IMR-90 (cell line): ENCODE data around the gene PCGF3. TPM values are rescaled to one million over a fixed set of nuclear protein-coding genes. Genes with fewer than 3 reads are reported as not detected.

Experiments
- ATAC-seq: fragments of 200-7000 bp; cut with Tn5 transposase; 2 replicates; pipeline ENCODE4 v1.9.1; 2020; ENCODE audit warnings: low read depth, mild to moderate bottlenecking, moderate library complexity
- BruUV-seq: library from RNA; stranded (reverse); fragments of 400-500 nt; replicated peaks from 2 replicates; lab custom pipeline; 2021; lab: Mats Ljungman, UMichigan
- CTCF ChIA-PET: fragments of 300-600 bp; formaldehyde crosslinking; extraction: SDS; loops from one replicate; lab custom pipeline; 2021; ENCODE audit warnings: antibody characterized with exemption; lab: Yijun Ruan, JAX
- POLR2A ChIA-PET: fragments of 300-600 bp; sonication (Branson Sonifier 250); formaldehyde crosslinking; loops from one replicate; lab custom pipeline; 2022; ENCODE audit warnings: antibody characterized with exemption; ENCODE audit not compliant: unreplicated experiment; lab: Charles Lee
- DNase-seq: peaks from one replicate; pipeline ENCODE4 v3.0.0; 2013
- H2AFZ ChIP-seq: replicated peaks from 2 replicates; pipeline ENCODE3; 2013; ENCODE audit warnings: low read length, mild to moderate bottlenecking; ENCODE audit not compliant: poor library complexity
- H2AK5ac ChIP-seq: 2 replicates; pipeline ENCODE4 v1.6.1; 2013; ENCODE audit warnings: low read depth, low read length, inconsistent platforms
- H2AK9ac ChIP-seq: replicated peaks from 2 replicates; pipeline ENCODE3; 2013; ENCODE audit warnings: mild to moderate bottlenecking, low read depth, low read length, moderate library complexity; ENCODE audit not compliant: poor library complexity
- H2BK120ac ChIP-seq: 2 replicates; pipeline ENCODE4 v1.6.1; 2013; ENCODE audit warnings: low read depth, low read length, inconsistent platforms
- H2BK15ac ChIP-seq: 3 replicates; pipeline ENCODE4 v1.6.1; 2013; ENCODE audit warnings: low read depth, low read length, inconsistent platforms
- H2BK20ac ChIP-seq: 2 replicates; pipeline ENCODE4 v1.6.1; 2013; ENCODE audit warnings: low read depth, mild to moderate bottlenecking, inconsistent platforms, low read length, moderate library complexity
- H2BK5ac ChIP-seq: 2 replicates; pipeline ENCODE4 v1.6.1; 2013; ENCODE audit warnings: mild to moderate bottlenecking, low read depth, low read length, inconsistent platforms; ENCODE audit not compliant: poor library complexity, severe bottlenecking
- H3K14ac ChIP-seq: replicated peaks from 2 replicates; pipeline ENCODE4 v1.6.1; 2013; ENCODE audit warnings: low read depth, low read length, inconsistent platforms
- H3K18ac ChIP-seq: 2 replicates; pipeline ENCODE4 v1.6.1; 2013; ENCODE audit warnings: low read depth, low read length, control low read depth
- H3K23ac ChIP-seq: 2 replicates; pipeline ENCODE4 v1.6.1; 2013; ENCODE audit warnings: low read depth, low read length, inconsistent platforms
- H3K27ac ChIP-seq: 2 replicates; pipeline ENCODE4 v1.5.1; 2013; ENCODE audit warnings: mild to moderate bottlenecking, control low read depth, low read length; ENCODE audit not compliant: insufficient read depth
- H3K27me3 ChIP-seq: 2 replicates; pipeline ENCODE4 v1.6.1; 2013; ENCODE audit warnings: low read length; ENCODE audit not compliant: control insufficient read depth, insufficient read depth
- H3K36me3 ChIP-seq: 2 replicates; pipeline ENCODE4 v1.6.1; 2013; ENCODE audit warnings: low read length, mixed read lengths; ENCODE audit not compliant: control insufficient read depth, insufficient read depth
- H3K4ac ChIP-seq: 2 replicates; pipeline ENCODE4 v1.6.1; 2013; ENCODE audit warnings: low read depth, low read length, inconsistent platforms
- H3K4me1 ChIP-seq: 2 replicates; pipeline ENCODE4 v1.6.1; 2013; ENCODE audit warnings: low read length, mixed read lengths; ENCODE audit not compliant: control insufficient read depth, insufficient read depth
- H3K4me2 ChIP-seq: 2 replicates; pipeline ENCODE4 v1.6.1; 2013; ENCODE audit warnings: low read depth, mild to moderate bottlenecking, control low read depth, low read length, moderate library complexity
- H3K4me3 ChIP-seq: 2 replicates; pipeline ENCODE4 v1.5.1; 2013; ENCODE audit warnings: low read depth, mild to moderate bottlenecking, control low read depth, low read length, moderate library complexity; ENCODE audit not compliant: insufficient read depth
- H3K56ac ChIP-seq: 2 replicates; pipeline ENCODE4 v1.6.1; 2013; ENCODE audit warnings: low read length, inconsistent platforms; ENCODE audit not compliant: insufficient read depth; ENCODE audit errors: extremely low read depth
- H3K79me1 ChIP-seq, 2 experiments: 2 replicates each; pipeline ENCODE4 v1.6.1; 2013; ENCODE audit warnings: low read length in 2 of 2, inconsistent platforms in 1 of 2, low read depth in 1 of 2
- H3K9ac ChIP-seq: 2 replicates; pipeline ENCODE4 v1.6.1; 2013; ENCODE audit warnings: low read depth, low read length, control low read depth
- H3K9me1 ChIP-seq: 2 replicates; pipeline ENCODE4 v1.6.1; 2013; ENCODE audit warnings: low read length, inconsistent platforms; ENCODE audit not compliant: insufficient read depth
- H3K9me3 ChIP-seq: 2 replicates; pipeline ENCODE4 v1.6.1; 2013; ENCODE audit warnings: low read length; ENCODE audit not compliant: control insufficient read depth, insufficient read depth
- H4K20me1 ChIP-seq: 2 replicates; pipeline ENCODE4 v1.6.1; 2013; ENCODE audit warnings: low read length, inconsistent platforms; ENCODE audit not compliant: insufficient read depth
- H4K5ac ChIP-seq: 2 replicates; pipeline ENCODE4 v1.6.1; 2013; ENCODE audit warnings: mild to moderate bottlenecking, low read depth, low read length, control low read depth
- H4K8ac ChIP-seq, 2 experiments: 2 replicates each; pipeline ENCODE4 v1.6.1; 2013; ENCODE audit warnings: low read depth in 2 of 2, low read length in 2 of 2, control low read depth in 1 of 2, inconsistent platforms in 1 of 2
- H4K91ac ChIP-seq: 2 replicates; pipeline ENCODE4 v1.6.1; 2013; ENCODE audit warnings: low read depth, low read length, inconsistent platforms; ENCODE audit not compliant: insufficient read depth
- BHLHE40 ChIP-seq: fragments of 150-350 bp; IDR thresholded peaks from 2 replicates; pipeline ENCODE4 v1.6.1; 2016; ENCODE audit warnings: mild to moderate bottlenecking, low read depth, low read length
- CEBPB ChIP-seq: IDR thresholded peaks from 2 replicates; pipeline ENCODE4 v1.6.1; 2012; ENCODE audit warnings: low read depth, low read length, improper control_type of control experiment
- FOS ChIP-seq: fragments of 150-350 bp; IDR thresholded peaks from 2 replicates; pipeline ENCODE4 v1.6.1; 2016; ENCODE audit warnings: low read depth, low read length
- MAFK ChIP-seq: IDR thresholded peaks from 2 replicates; pipeline ENCODE4 v1.6.1; 2012; ENCODE audit warnings: low read depth, low read length, improper control_type of control experiment
- MAZ ChIP-seq: IDR thresholded peaks from 2 replicates; pipeline ENCODE4 v1.6.1; 2012; ENCODE audit warnings: low read depth, mild to moderate bottlenecking, low read length, improper control_type of control experiment, moderate library complexity, borderline replicate concordance
- NFE2L2 ChIP-seq: fragments of 150-350 bp; IDR thresholded peaks from 2 replicates; pipeline ENCODE4 v1.6.1; 2016; ENCODE audit warnings: low read depth, mild to moderate bottlenecking, low read length
- POLR2A ChIP-seq: IDR thresholded peaks from 2 replicates; pipeline ENCODE4 v1.6.1; 2012; ENCODE audit warnings: mild to moderate bottlenecking, low read depth, low read length
- RAD21 ChIP-seq: IDR thresholded peaks from 2 replicates; pipeline ENCODE4 v1.6.1; 2012; ENCODE audit warnings: low read length, improper control_type of control experiment
- RCOR1 ChIP-seq: IDR thresholded peaks from 2 replicates; pipeline ENCODE4 v1.6.1; 2012; ENCODE audit warnings: mild to moderate bottlenecking, low read length, improper control_type of control experiment; ENCODE audit not compliant: insufficient replicate concordance
- RFX5 ChIP-seq: IDR thresholded peaks from 2 replicates; pipeline ENCODE4 v1.8.0; 2012; ENCODE audit warnings: low read depth, mild to moderate bottlenecking, low read length, moderate library complexity
- SMC3 ChIP-seq: fragments of 150-350 bp; IDR thresholded peaks from 2 replicates; pipeline ENCODE4 v1.6.1; 2016; ENCODE audit warnings: low read depth, mild to moderate bottlenecking, antibody characterized with exemption, low read length, moderate library complexity
- WGBS, 2 experiments: methylation state at CpG; one replicate each; pipeline versions ENCODE4 v1.1.5 to v1.1.7; 2013; ENCODE audit warnings: missing lambda C conversion rate in 2 of 2; ENCODE audit not compliant: insufficient read length in 1 of 2; ENCODE audit errors: extremely low coverage in 2 of 2; 5-methylcytosine and 5-hydroxymethylcytosine counted together
- dilution Hi-C: fragments of 300-500 bp; cut with HindIII; formaldehyde crosslinking; loops from one replicate; pipeline ENCODE4 v1.14.3; 2018; ENCODE audit warnings: low sequenced_read_pairs; ENCODE audit not compliant: unreplicated experiment
- in situ Hi-C: fragments of 300-500 bp; cut with MboI; formaldehyde crosslinking; loops from 3 replicates; pipeline ENCODE4 v1.14.3; 2019; ENCODE audit warnings: low sequenced_read_pairs, inconsistent platforms, mixed read lengths
- intact Hi-C: fragments of 100-400 bp; cut with micrococcal nuclease; formaldehyde crosslinking; loops from 2 replicates; pipeline ENCODE4 v1.10.0; 2022
- polyA plus RNA-seq, 3 experiments: library from polyadenylated mRNA; depleted of rRNA; stranded (reverse); fragments of >200 nt; gene quantifications; 2 replicates each; pipeline ENCODE4 v1.2.3, GENCODE V29; 2012; ENCODE audit warnings: low replicate concordance in 1 of 3
- total RNA-seq: library from RNA; depleted of rRNA; stranded (reverse); fragments of >200 nt; gene quantifications from 2 replicates; pipeline ENCODE4 v1.2.3, GENCODE V29; 2012
- TF ChIP-seq, protein P1 (sequence below): fragments of 150-350 bp; IDR thresholded peaks from 2 replicates; pipeline ENCODE4 v1.6.1; 2017; ENCODE audit warnings: mild to moderate bottlenecking, antibody characterized with exemption, low read length, low read depth
- TF ChIP-seq, protein P2 (sequence below): conservative IDR thresholded peaks from 2 replicates; pipeline ENCODE4 v1.5.1; 2012; ENCODE audit warnings: mild to moderate bottlenecking, low read depth, low read length, improper control_type of control experiment

The PCGF3 gene
- total and polyA plus RNA-seq, 2 of the 4 experiments (the other 2 are of a cell fraction), result 40.0 to 55.3 TPM

GRCh38 chr4:702618-703048 is 3.0 kb upstream of the PCGF3 start:
- no peak overlapping the region for H4K8ac ChIP-seq
- no peaks in the 10 kb centered on the region for H3K36me3 ChIP-seq
- H3K4me2 ChIP-seq, result no peak overlapping the region
- dilution Hi-C loops (no loop called here), intact Hi-C loops (no loop called here), in situ Hi-C loops (no loop called here)
- H3K4me1 ChIP-seq, result peaks cover 10% of the 10 kb centered on the region; the same call in 1 of the 2 replicates
- H2BK5ac ChIP-seq, result no peak overlapping the region
- ATAC-seq (no peak), DNase-seq (no peak)
- no peak overlapping the region for H4K91ac ChIP-seq
- H3K4ac ChIP-seq, result no peak overlapping the region
- no peak overlapping the region for H3K18ac ChIP-seq
- no peak overlapping the region for H3K14ac ChIP-seq
- H3K23ac ChIP-seq, result no peak overlapping the region
- no peaks in the 10 kb centered on the region for H3K9me3 ChIP-seq
- H2BK120ac ChIP-seq, result no peak overlapping the region
- 50% methylated on average over 1 of the region's 7 CpGs; no CpG with 5 or more reads in 1 of the 2 experiments for WGBS, 2 experiments
- peaks cover 5% of the 10 kb centered on the region; the same call in 1 of the 2 replicates for H4K20me1 ChIP-seq
- H4K5ac ChIP-seq, result no peak overlapping the region
- ChIA-PET POLR2A (no interaction called here), CTCF (no interaction called here)
- TF ChIP-seq POLR2A (no peak), RFX5 (no peak), MAFK (no peak), NFE2L2 (no peak), FOS (no peak), SMC3 (no peak), CEBPB (no peak), RAD21 (no peak), BHLHE40 (no peak), RCOR1 (no peak), MAZ (no peak)
- TF ChIP-seq, protein P1, sequence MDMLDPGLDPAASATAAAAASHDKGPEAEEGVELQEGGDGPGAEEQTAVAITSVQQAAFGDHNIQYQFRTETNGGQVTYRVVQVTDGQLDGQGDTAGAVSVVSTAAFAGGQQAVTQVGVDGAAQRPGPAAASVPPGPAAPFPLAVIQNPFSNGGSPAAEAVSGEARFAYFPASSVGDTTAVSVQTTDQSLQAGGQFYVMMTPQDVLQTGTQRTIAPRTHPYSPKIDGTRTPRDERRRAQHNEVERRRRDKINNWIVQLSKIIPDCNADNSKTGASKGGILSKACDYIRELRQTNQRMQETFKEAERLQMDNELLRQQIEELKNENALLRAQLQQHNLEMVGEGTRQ, result no peak
- TF ChIP-seq, protein P2, sequence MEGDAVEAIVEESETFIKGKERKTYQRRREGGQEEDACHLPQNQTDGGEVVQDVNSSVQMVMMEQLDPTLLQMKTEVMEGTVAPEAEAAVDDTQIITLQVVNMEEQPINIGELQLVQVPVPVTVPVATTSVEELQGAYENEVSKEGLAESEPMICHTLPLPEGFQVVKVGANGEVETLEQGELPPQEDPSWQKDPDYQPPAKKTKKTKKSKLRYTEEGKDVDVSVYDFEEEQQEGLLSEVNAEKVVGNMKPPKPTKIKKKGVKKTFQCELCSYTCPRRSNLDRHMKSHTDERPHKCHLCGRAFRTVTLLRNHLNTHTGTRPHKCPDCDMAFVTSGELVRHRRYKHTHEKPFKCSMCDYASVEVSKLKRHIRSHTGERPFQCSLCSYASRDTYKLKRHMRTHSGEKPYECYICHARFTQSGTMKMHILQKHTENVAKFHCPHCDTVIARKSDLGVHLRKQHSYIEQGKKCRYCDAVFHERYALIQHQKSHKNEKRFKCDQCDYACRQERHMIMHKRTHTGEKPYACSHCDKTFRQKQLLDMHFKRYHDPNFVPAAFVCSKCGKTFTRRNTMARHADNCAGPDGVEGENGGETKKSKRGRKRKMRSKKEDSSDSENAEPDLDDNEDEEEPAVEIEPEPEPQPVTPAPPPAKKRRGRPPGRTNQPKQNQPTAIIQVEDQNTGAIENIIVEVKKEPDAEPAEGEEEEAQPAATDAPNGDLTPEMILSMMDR, result no peak
- peaks cover 5 to 10% of the 10 kb centered on the region in 2 experiments; a peak in 2 of 4 replicates for H3K79me1 ChIP-seq
- no peak overlapping the region for H2AK5ac ChIP-seq
- no peak overlapping the region for H3K9ac ChIP-seq
- no peak overlapping the region for H3K56ac ChIP-seq
- H3K27ac ChIP-seq, result no peak overlapping the region
- H2AK9ac ChIP-seq, result no peak overlapping the region
- H3K27me3 ChIP-seq, result peaks cover 6% of the 10 kb centered on the region; the same call in 1 of the 2 replicates
- H2BK15ac ChIP-seq, result no peak overlapping the region
- H2AFZ ChIP-seq, result no peak overlapping the region
- H3K4me3 ChIP-seq, result no peak overlapping the region
- H3K9me1 ChIP-seq, result peaks cover 5% of the 10 kb centered on the region
- no TSS peak for BruUV-seq
- no peak overlapping the region for H2BK20ac ChIP-seq
